Measurements from ENCODE around the gene CUEDC1. TPM values are rescaled to one million over a fixed set of nuclear protein-coding genes. Genes with fewer than 3 reads are reported as not detected.
A peak's percentile ranks its signal among the peaks of the same experiment; 100 is the strongest.

CUEDC1 gene
- total RNA-seq, 4 donors from 2014 or later, result 20.2 to 27.3 (median 24.6) TPM

GRCh38 chr17:57903961-57904360 is 51.3 kb downstream of the CUEDC1 start:
- in situ Hi-C loops (cut with MboI; ENCODE audit: low pct_ligation_motif_present in 1 of 4, low pct_unique_long_range_greater_than_20kb in 1 of 4, low sequenced_read_pairs in 3 of 4) (no loop called here), intact Hi-C loops (cut with DNase I; ENCODE audit: low total_unique reads) (no loop called here)
- no peak for TF ChIP-seq EP300 (IDR thresholded peaks at IDR 0.05; ENCODE audit: low read depth)
- TF ChIP-seq CTCF (IDR thresholded peaks at IDR 0.05), result no peak
- TF ChIP-seq POLR2AphosphoS5 (IDR thresholded peaks at IDR 0.05), result no peak
- no peak for TF ChIP-seq POLR2A (IDR thresholded peaks at IDR 0.05)
- no peak overlapping the region for H3K4me3 ChIP-seq
- WGBS, 2 donors (ENCODE audit: low coverage in 1 of 2), result 40 to 80% methylated on average over 1 to 7 of the region's 7 CpGs
- no peaks in the 10 kb centered on the region for H3K27me3 ChIP-seq
- H3K36me3 ChIP-seq, result no peaks in the 10 kb centered on the region
- H3K4me1 ChIP-seq, result peaks cover 55 to 73% (median 67%) of the 10 kb centered on the region in 4 donors
- H3K27ac ChIP-seq, result peak overlapping the region; percentile 92 to 94 (median 93)
- DNase-seq, result no peak
- no peaks in the 10 kb centered on the region for H3K9me3 ChIP-seq

GRCh38 chr17:57902800-57903759 is 52.1 kb downstream of the CUEDC1 start:
- Histone ChIP-seq H3K27ac (peak overlapping the region; percentile 92 to 94 (median 93)), H3K27me3 (no peaks in the 10 kb centered on the region), H3K4me3 (no peak overlapping the region), H3K9me3 (no peaks in the 10 kb centered on the region), H3K36me3 (no peaks in the 10 kb centered on the region), H3K4me1 (peaks cover 63 to 82% (median 75%) of the 10 kb centered on the region in 4 donors)
- in situ Hi-C loops (cut with MboI; ENCODE audit: low pct_ligation_motif_present in 1 of 4, low pct_unique_long_range_greater_than_20kb in 1 of 4, low sequenced_read_pairs in 3 of 4), result no loop called here
- intact Hi-C loops (cut with DNase I; ENCODE audit: low total_unique reads), result no loop called here
- WGBS, 2 donors (ENCODE audit: low coverage in 1 of 2), result 40% methylated on average over 5 of the region's 5 CpGs; no CpG with 5 or more reads in 1 of the 2 donors
- DNase-seq, result peak; percentile 80
- TF ChIP-seq POLR2A (IDR thresholded peaks at IDR 0.05), result peak; percentile 30
- no peak for TF ChIP-seq EP300 (IDR thresholded peaks at IDR 0.05; ENCODE audit: low read depth)
- no peak for TF ChIP-seq CTCF (IDR thresholded peaks at IDR 0.05)
- peak in 2 of 3 donors; percentile 70 to 75 for TF ChIP-seq POLR2AphosphoS5 (IDR thresholded peaks at IDR 0.05)

DNA sequence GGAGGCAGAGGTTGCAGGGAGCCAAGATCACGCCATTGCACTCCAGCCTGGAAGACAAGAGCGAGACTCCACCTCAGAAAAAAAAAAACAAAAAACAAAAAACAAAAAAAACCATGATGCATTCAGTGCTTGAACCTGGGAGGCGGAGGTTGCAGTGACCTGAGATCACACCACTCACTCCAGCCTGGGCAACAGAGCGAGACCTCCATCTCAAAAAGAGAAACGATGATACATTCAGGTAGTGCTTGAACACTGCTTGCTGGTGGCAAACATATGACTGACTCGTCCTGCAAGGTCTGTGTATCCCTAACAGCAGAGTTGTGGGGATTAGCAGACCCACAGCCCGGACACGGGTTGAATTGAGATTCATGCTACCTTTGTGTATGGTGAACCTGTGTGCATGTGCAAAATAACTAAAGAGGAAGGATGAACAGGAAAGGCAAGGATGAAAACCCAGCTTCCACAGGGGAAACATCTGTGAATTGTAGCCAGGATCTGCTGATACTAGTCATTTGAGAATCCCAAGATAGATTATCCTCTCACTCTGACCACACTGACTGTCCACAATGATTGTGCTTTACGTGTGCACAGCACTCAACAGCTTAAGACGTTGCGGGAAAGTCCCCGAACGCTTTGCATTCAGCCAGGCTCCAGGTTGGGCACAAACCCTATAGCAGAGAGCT is 53.0 kb downstream of the CUEDC1 start:
- no peak for DNase-seq
- H3K27ac ChIP-seq, result peak overlapping the region; percentile 92 to 94 (median 93)
- peaks cover 63 to 86% (median 79%) of the 10 kb centered on the region in 4 donors for H3K4me1 ChIP-seq
- H3K27me3 ChIP-seq, result no peaks in the 10 kb centered on the region
- no peaks in the 10 kb centered on the region for H3K36me3 ChIP-seq
- in situ Hi-C loops (cut with MboI; ENCODE audit: low pct_ligation_motif_present in 1 of 4, low pct_unique_long_range_greater_than_20kb in 1 of 4, low sequenced_read_pairs in 3 of 4), result no loop called here
- TF ChIP-seq POLR2AphosphoS5 (IDR thresholded peaks at IDR 0.05), result no peak
- TF ChIP-seq POLR2A (IDR thresholded peaks at IDR 0.05), result no peak
- no peak for TF ChIP-seq CTCF (IDR thresholded peaks at IDR 0.05)
- intact Hi-C loops (cut with DNase I; ENCODE audit: low total_unique reads), result no loop called here
- H3K4me3 ChIP-seq, result no peak overlapping the region
- 68 to 80% methylated on average over 5 to 13 of the region's 13 CpGs for WGBS, 2 donors (ENCODE audit: low coverage in 1 of 2)
- no peaks in the 10 kb centered on the region for H3K9me3 ChIP-seq

Data from transverse colon (tissue), 4 donors.